Activated T-helper 1 cell treated with anti-CD3 and anti-CD28 coated beads, Interleukin-2, amount 50 U/mL, for 16 hours (primary cell): ENCODE measurements around the gene CCNC.

Experiments used
- DNase-seq, 2 donors: peaks; one replicate each; pipeline ENCODE4 v3.0.0-alpha.2; 2020; ENCODE audit warnings: low read depth in 1 of 2, low spot score in 1 of 2

CCNC gene

GRCh38 chr6:99548706-99549105 is 19.8 kb downstream of the CCNC start:
- no peak for DNase-seq

GRCh38 chr6:99547526-99547925 is 20.9 kb downstream of the CCNC start:
- DNase-seq = no peak

GRCh38 chr6:99545442-99545841 is 23.0 kb downstream of the CCNC start:
- DNase-seq = no peak

GRCh38 chr6:99543968-99544367 is 24.5 kb downstream of the CCNC start:
- no peak for DNase-seq

GRCh38 chr6:99530627-99531026 is 37.8 kb downstream of the CCNC start:
- no peak for DNase-seq

GRCh38 chr6:99522531-99522930 is 45.9 kb downstream of the CCNC start:
- no peak for DNase-seq

- DNase-seq = no peak
Observed at GRCh38 chr6:99521633-99522151, 46.8 kb downstream of the CCNC start.

GRCh38 chr6:99520855-99521632 is 47.4 kb downstream of the CCNC start:
- DNase-seq = peak; percentile 48 to 58

GRCh38 chr6:99519446-99519845 is 49.0 kb downstream of the CCNC start:
- no peak for DNase-seq

- DNase-seq = no peak
Observed at GRCh38 chr6:99514089-99514488, 54.4 kb downstream of the CCNC start.

- no peak for DNase-seq
Observed at GRCh38 chr6:99512033-99512432, 56.4 kb downstream of the CCNC start.

- no peak for DNase-seq
Observed at GRCh38 chr6:99507648-99508047, 60.8 kb downstream of the CCNC start.

GRCh38 chr6:99501762-99502161 is 66.7 kb downstream of the CCNC start:
- DNase-seq = no peak

GRCh38 chr6:99498421-99498820 is 70.0 kb downstream of the CCNC start:
- no peak for DNase-seq

GRCh38 chr6:99495466-99495865 is 73.0 kb downstream of the CCNC start:
- no peak for DNase-seq
